H1 (cell line): ENCODE data around the gene EGFLAM. TPM values are rescaled to one million over a fixed set of nuclear protein-coding genes. Genes with fewer than 3 reads are reported as not detected.

Experiments
- ATF2 ChIP-seq: IDR thresholded peaks from 2 replicates; pipeline ENCODE4 v1.6.1; 2012; ENCODE audit warnings: low read length, inconsistent platforms
- BCL11A ChIP-seq, 2 experiments: IDR thresholded peaks; one replicate each; pipeline ENCODE4 v1.6.1; 2011; ENCODE audit warnings: low read depth in 2 of 2, low read length in 2 of 2, mild to moderate bottlenecking in 2 of 2
- MAFK ChIP-seq: IDR thresholded peaks from 2 replicates; pipeline ENCODE4 v1.6.1; 2012; ENCODE audit warnings: low read depth, mild to moderate bottlenecking, improper control_type of control experiment, low read length
- POU5F1 ChIP-seq: IDR thresholded peaks from 2 replicates; pipeline ENCODE4 v1.6.1; 2011; ENCODE audit warnings: low read depth, mild to moderate bottlenecking, low read length, moderate library complexity
- RAD21 ChIP-seq, 2 experiments: IDR thresholded peaks in 1 of 2; conservative IDR thresholded peaks in 1 of 2; 2 replicates each; pipeline ENCODE4 v1.6.1; 2011; ENCODE audit warnings: low read depth in 2 of 2, low read length in 2 of 2, improper control_type of control experiment in 1 of 2, inconsistent platforms in 1 of 2, mild to moderate bottlenecking in 1 of 2, moderate library complexity in 1 of 2
- YY1 ChIP-seq: IDR thresholded peaks from 2 replicates; pipeline ENCODE4 v1.6.1; 2011; ENCODE audit warnings: low read depth, mild to moderate bottlenecking, low read length
- polyA plus RNA-seq, 7 experiments: library from polyadenylated mRNA; depleted of rRNA in 3 of 7; stranded (reverse) in 5 of 7; unstranded in 2 of 7; fragments of >200 nt in 5 of 7; fragments of 200-250 nt in 2 of 7; gene quantifications; 1 replicate in 5 of 7; 2 replicates in 1 of 7; 4 replicates in 1 of 7; pipeline versions ENCODE4 v1.2.1 to v1.2.3, GENCODE V29; 2011 to 2013; ENCODE audit warnings: missing spikeins in 2 of 7, mixed read lengths in 2 of 7
- total RNA-seq: library from RNA; stranded (reverse); fragmentation: NEBNext Ultra II Directional; extraction: Animal tissue kit (Norgen Biotek cat#: 25700); gene quantifications from 2 replicates; pipeline ENCODE4 v1.2.1, GENCODE V29; 2021

EGFLAM gene
- total and polyA plus RNA-seq, 2 of the 8 experiments (the other 6 are each of a cell fraction or from before 2014, with no cell fraction given), result 0.20 to 0.24 TPM

- TF ChIP-seq POU5F1 (no peak), ATF2 (no peak), RAD21 (IDR thresholded peaks at IDR 0.05 in 1 of 2, conservative IDR thresholded peaks at IDR 0.05 in 1 of 2; ENCODE audit: low read depth in 2 of 2, low read length in 2 of 2) (peak; percentile 58 to 66), BCL11A (IDR thresholded peaks at IDR 0.05; ENCODE audit: low read depth in 2 of 2, low read length in 2 of 2) (no peak), MAFK (no peak), YY1 (0 out of 2 replicates have a peak, but pooled peaks have one; percentile 15)
These were observed 7.3 kb downstream of the EGFLAM start (continued) for GRCh38 chr5:38265546-38266179.
